Epithelial cell of esophagus (primary cell): ENCODE results near the gene ATP8B3.
A peak's percentile ranks its signal among the peaks of the same experiment; 100 is the strongest.

Source experiments
- DNase-seq: peaks from one replicate; pipeline ENCODE4 v3.0.0; 2010; ENCODE audit warnings: low read depth
- H3K4me3 ChIP-seq: 2 replicates; pipeline ENCODE4 v1.5.1; 2011; ENCODE audit warnings: mild to moderate bottlenecking, low read length, control low read depth
- CTCF ChIP-seq: IDR thresholded peaks from 2 replicates; pipeline ENCODE4 v1.5.1; 2011; ENCODE audit warnings: low read depth, mild to moderate bottlenecking, low read length, control low read depth, inconsistent platforms; ENCODE audit not compliant: insufficient read depth; ENCODE audit errors: missing control alignments

ATP8B3 gene

GRCh38 chr19:1752009-1752756 lies 59.9 kb downstream of the ATP8B3 start:
- no peak for DNase-seq
- TF ChIP-seq CTCF = no peak
- H3K4me3 ChIP-seq = no peak overlapping the region

- H3K4me3 ChIP-seq = no peak overlapping the region
- no peak for DNase-seq
- TF ChIP-seq CTCF = no peak
Observed at GRCh38 chr19:1751367-1752008, 60.6 kb downstream of the ATP8B3 start.

- no peak for TF ChIP-seq CTCF
- H3K4me3 ChIP-seq = no peak overlapping the region
- no peak for DNase-seq
Observed at GRCh38 chr19:1750343-1751021, 61.6 kb downstream of the ATP8B3 start.

DNA sequence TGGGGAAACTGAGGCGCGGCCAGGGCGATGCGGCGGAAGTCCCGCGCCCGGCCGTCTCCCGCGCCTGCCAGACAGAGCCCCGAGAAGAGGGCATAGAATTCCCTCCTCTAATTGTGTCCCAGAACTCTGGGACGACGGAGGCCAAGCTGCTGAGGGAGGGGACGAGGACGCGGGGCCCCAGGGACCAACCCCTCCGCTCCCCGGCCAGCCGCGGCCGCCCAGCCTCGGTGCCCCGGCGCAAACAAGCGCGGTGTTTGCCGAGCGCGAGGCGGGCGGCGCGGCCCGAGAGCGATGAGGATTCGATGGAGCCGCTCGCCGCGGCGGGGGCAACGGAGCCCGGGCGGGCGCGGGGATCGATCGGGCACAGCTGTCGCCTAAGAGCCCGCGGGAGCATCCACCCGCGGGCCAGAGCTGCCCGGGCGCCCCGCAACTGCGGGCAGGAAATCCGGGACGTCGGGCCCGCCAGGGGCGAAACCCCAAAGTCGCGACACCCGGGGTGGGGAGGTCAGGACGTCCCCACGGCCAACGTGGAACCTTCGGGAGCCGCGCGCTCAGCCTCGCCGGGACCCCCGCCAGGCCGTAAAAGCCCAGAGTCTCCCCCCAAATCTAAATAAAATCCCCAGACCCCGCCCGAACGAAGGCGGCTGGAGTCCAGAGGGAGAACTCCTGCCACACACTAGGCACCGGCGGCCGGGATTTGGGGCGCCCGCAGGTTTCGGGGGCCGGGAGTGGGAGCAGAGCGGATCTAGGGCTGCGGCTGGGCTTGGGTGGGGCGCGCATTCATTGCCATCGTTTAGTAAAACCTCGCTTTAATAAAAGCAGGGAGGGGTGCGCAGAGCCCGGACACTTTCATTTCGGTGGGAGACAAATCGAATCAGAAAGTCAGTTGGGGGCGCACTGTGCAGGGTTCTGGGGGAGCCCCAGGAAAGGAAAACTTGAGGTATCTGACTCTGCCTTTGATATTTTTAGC lies 62.4 kb downstream of the ATP8B3 start:
- peak; percentile 22 for DNase-seq
- no peak for TF ChIP-seq CTCF
- no peak overlapping the region for H3K4me3 ChIP-seq

DNA sequence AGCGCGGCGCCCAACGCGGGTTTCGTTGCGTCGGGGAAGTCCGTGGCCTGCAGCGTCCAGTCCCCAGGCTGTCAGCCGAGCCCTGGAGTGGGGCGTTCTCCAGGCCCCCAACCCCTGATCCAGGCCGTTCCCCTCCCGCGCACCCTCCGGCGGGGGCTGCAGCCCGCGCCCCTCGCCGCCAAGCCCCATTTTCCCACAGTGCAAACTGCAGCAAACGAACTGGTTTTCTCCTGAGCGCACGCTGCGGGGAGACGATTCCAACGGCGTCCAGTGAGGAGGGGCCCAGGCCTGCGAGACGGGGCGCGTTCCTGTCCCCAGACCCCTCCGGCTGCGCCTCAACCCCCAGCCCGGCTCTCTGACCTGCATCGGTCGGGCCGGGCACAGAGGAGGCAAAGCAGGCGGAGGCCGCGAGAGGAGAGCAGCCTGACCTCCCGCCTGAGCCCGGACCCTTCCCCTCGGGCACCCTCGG lies 63.2 kb downstream of the ATP8B3 start:
- peak overlapping the region; percentile 43 for H3K4me3 ChIP-seq
- no peak for DNase-seq
- no peak for TF ChIP-seq CTCF

GRCh38 chr19:1748115-1748872 lies 63.8 kb downstream of the ATP8B3 start:
- H3K4me3 ChIP-seq = peak overlapping the region; percentile 43
- TF ChIP-seq CTCF = no peak
- peak; percentile 78 for DNase-seq
